Measurements from ENCODE around the gene SELENOI.
"Not testable (repeated sequence)": the region's sequence is repeated elsewhere in the genome, so short reads cannot be mapped to it uniquely, and the experiment has no call there.

Gene SELENOI

GRCh38 chr2:26327291-26328272 lies 18.4 kb upstream of the SELENOI start:
- no peak for TF ChIP-seq CTCF (IDR thresholded peaks at IDR 0.05; ENCODE audit: low read depth, low read length, missing control alignments)
- H3K4me3 ChIP-seq (ENCODE audit: low read depth, low read length): no peak overlapping the region
- no peak for DNase-seq (ENCODE audit: low read depth)

GRCh38 chr2:26329083-26329482 lies 16.9 kb upstream of the SELENOI start:
- DNase-seq (ENCODE audit: low read depth); H3K4me3 ChIP-seq (ENCODE audit: low read depth, low read length): not testable (repeated sequence)

- DNase-seq (ENCODE audit: low read depth): peak; percentile 43
- peak; percentile 93 for TF ChIP-seq CTCF (IDR thresholded peaks at IDR 0.05; ENCODE audit: low read depth, low read length, missing control alignments)
- H3K4me3 ChIP-seq (ENCODE audit: low read depth, low read length): no peak overlapping the region
Observed at GRCh38 chr2:26330114-26330549, 15.8 kb upstream of the SELENOI start.

- H3K4me3 ChIP-seq (ENCODE audit: low read depth, low read length): no peak overlapping the region
- no peak for TF ChIP-seq CTCF (IDR thresholded peaks at IDR 0.05; ENCODE audit: low read depth, low read length, missing control alignments)
- no peak for DNase-seq (ENCODE audit: low read depth)
Observed at GRCh38 chr2:26330604-26331003, 15.3 kb upstream of the SELENOI start.

- DNase-seq (ENCODE audit: low read depth); H3K4me3 ChIP-seq (ENCODE audit: low read depth, low read length): not testable (repeated sequence)
Observed at GRCh38 chr2:26331321-26331720, 14.6 kb upstream of the SELENOI start.

GRCh38 chr2:26333293-26333692 lies 12.7 kb upstream of the SELENOI start:
- no peak overlapping the region for H3K4me3 ChIP-seq (ENCODE audit: low read depth, low read length)
- DNase-seq (ENCODE audit: low read depth): no peak
- no peak for TF ChIP-seq CTCF (IDR thresholded peaks at IDR 0.05; ENCODE audit: low read depth, low read length, missing control alignments)

- no peak overlapping the region for H3K4me3 ChIP-seq (ENCODE audit: low read depth, low read length)
- no peak for TF ChIP-seq CTCF (IDR thresholded peaks at IDR 0.05; ENCODE audit: low read depth, low read length, missing control alignments)
- DNase-seq (ENCODE audit: low read depth): no peak
Observed at GRCh38 chr2:26335231-26335630, 10.7 kb upstream of the SELENOI start.

- TF ChIP-seq CTCF (IDR thresholded peaks at IDR 0.05; ENCODE audit: low read depth, low read length, missing control alignments): no peak
- DNase-seq (ENCODE audit: low read depth): no peak
- no peak overlapping the region for H3K4me3 ChIP-seq (ENCODE audit: low read depth, low read length)
Observed at GRCh38 chr2:26336719-26337118, 9.2 kb upstream of the SELENOI start.

All from GM12864 (cell line).